Activated T-cell treated with anti-CD3 and anti-CD28 coated beads, Interleukin-2, amount 50 U/mL, for 72 hours (primary cell): ENCODE results near the gene CFAP46. TPM values are rescaled to one million over a fixed set of nuclear protein-coding genes. Genes with fewer than 3 reads are reported as not detected.
"Not testable (repeated sequence)": the region's sequence is repeated elsewhere in the genome, so short reads cannot be mapped to it uniquely, and the experiment has no call there.

Experiments
- ATAC-seq, 2 donors: fragments of 150-1000 bp; cut with Tn5 transposase; replicated peaks in 1 of 2; 2 replicates each; pipeline ENCODE4 v1.10.0; 2021; ENCODE audit warnings: moderate library complexity in 2 of 2, mild to moderate bottlenecking in 1 of 2
- DNase-seq, 2 donors: peaks; one replicate each; pipeline ENCODE4 v3.0.0; 2021 to 2022; ENCODE audit warnings: mixed read lengths in 1 of 2
- H3K27ac Mint-ChIP-seq: one replicate; pipeline ENCODE4 v1.8.0; 2022; ENCODE audit warnings: mild to moderate bottlenecking, moderate library complexity, mixed read lengths
- H3K27me3 Mint-ChIP-seq: one replicate; pipeline ENCODE4 v1.8.0; 2022; ENCODE audit warnings: low read depth, mixed read lengths
- H3K36me3 Mint-ChIP-seq, 2 donors: one replicate each; pipeline ENCODE4 v1.8.0; 2022; ENCODE audit warnings: mixed read lengths in 2 of 2, mild to moderate bottlenecking in 1 of 2; ENCODE audit not compliant: insufficient read depth in 2 of 2
- H3K4me1 Mint-ChIP-seq: one replicate; pipeline ENCODE4 v1.8.0; 2022; ENCODE audit warnings: low read depth, mixed read lengths
- H3K4me3 Mint-ChIP-seq, 2 donors: one replicate each; pipeline ENCODE4 v1.8.0; 2022; ENCODE audit warnings: mild to moderate bottlenecking in 2 of 2, mixed read lengths in 2 of 2, moderate library complexity in 2 of 2
- H3K9me3 Mint-ChIP-seq, 2 donors: one replicate each; pipeline ENCODE4 v1.8.0; 2022; ENCODE audit warnings: mixed read lengths in 2 of 2
- total RNA-seq, 2 donors: library from RNA; stranded (reverse); gene quantifications; one replicate each; pipeline ENCODE4 v1.2.3, GENCODE V29; 2022

CFAP46 gene
- total RNA-seq, 2 donors from 2014 or later = 0.16 to 0.26 TPM

- Mint-ChIP-seq H3K4me1 (peaks cover 13% of the 10 kb centered on the region), H3K27me3 (peaks cover 31% of the 10 kb centered on the region)
- not testable (repeated sequence) for H3K9me3 Mint-ChIP-seq, DNase-seq, H3K4me3 Mint-ChIP-seq, H3K27ac Mint-ChIP-seq, ATAC-seq, H3K36me3 Mint-ChIP-seq
These were observed 39.5 kb downstream of the CFAP46 start for GRCh38 chr10:132902656-132903575.

GRCh38 chr10:132901351-132901750, 41.0 kb downstream of the CFAP46 start:
- peaks cover 31% of the 10 kb centered on the region for H3K27me3 Mint-ChIP-seq
- no peak for DNase-seq
- H3K4me3 Mint-ChIP-seq = no peak overlapping the region
- ATAC-seq = no peak
- peaks cover 0 to 3% of the 10 kb centered on the region in 2 donors for H3K36me3 Mint-ChIP-seq
- no peak overlapping the region for H3K27ac Mint-ChIP-seq
- peaks cover 13% of the 10 kb centered on the region for H3K4me1 Mint-ChIP-seq
- peaks cover 0 to 3% of the 10 kb centered on the region in 2 donors for H3K9me3 Mint-ChIP-seq

- peaks cover 12% of the 10 kb centered on the region for H3K4me1 Mint-ChIP-seq
- H3K27ac Mint-ChIP-seq = no peak overlapping the region
- ATAC-seq = no peak
- H3K36me3 Mint-ChIP-seq = peaks cover 0 to 3% of the 10 kb centered on the region in 2 donors
- peaks cover 0 to 3% of the 10 kb centered on the region in 2 donors for H3K9me3 Mint-ChIP-seq
- peaks cover 35% of the 10 kb centered on the region for H3K27me3 Mint-ChIP-seq
- DNase-seq = no peak
- H3K4me3 Mint-ChIP-seq = no peak overlapping the region
These were observed 42.1 kb downstream of the CFAP46 start for GRCh38 chr10:132900211-132900756.

GRCh38 chr10:132899751-132900065, 42.7 kb downstream of the CFAP46 start:
- no peak overlapping the region for H3K4me3 Mint-ChIP-seq
- H3K4me1 Mint-ChIP-seq = peaks cover 6% of the 10 kb centered on the region
- peaks cover 0 to 3% of the 10 kb centered on the region in 2 donors for H3K36me3 Mint-ChIP-seq
- peaks cover 0 to 3% of the 10 kb centered on the region in 2 donors for H3K9me3 Mint-ChIP-seq
- no peak overlapping the region for H3K27ac Mint-ChIP-seq
- peaks cover 35% of the 10 kb centered on the region for H3K27me3 Mint-ChIP-seq
- ATAC-seq = no peak
- no peak for DNase-seq

- no peak for ATAC-seq
- peaks cover 38% of the 10 kb centered on the region for H3K27me3 Mint-ChIP-seq
- H3K4me1 Mint-ChIP-seq = peaks cover under 1% of the 10 kb centered on the region
- no peak for DNase-seq
- H3K9me3 Mint-ChIP-seq = peaks cover 0 to 3% of the 10 kb centered on the region in 2 donors
- no peak overlapping the region for H3K4me3 Mint-ChIP-seq
- peaks cover 0 to 3% of the 10 kb centered on the region in 2 donors for H3K36me3 Mint-ChIP-seq
- no peak overlapping the region for H3K27ac Mint-ChIP-seq
These were observed 43.2 kb downstream of the CFAP46 start for GRCh38 chr10:132899054-132899750.

GRCh38 chr10:132898391-132899053, 43.8 kb downstream of the CFAP46 start:
- H3K9me3 Mint-ChIP-seq = peaks cover 0 to 3% of the 10 kb centered on the region in 2 donors
- no peak overlapping the region for H3K4me3 Mint-ChIP-seq
- no peak overlapping the region for H3K27ac Mint-ChIP-seq
- no peak for DNase-seq
- peaks cover 44% of the 10 kb centered on the region for H3K27me3 Mint-ChIP-seq
- no peaks in the 10 kb centered on the region for H3K4me1 Mint-ChIP-seq
- peaks cover 0 to 3% of the 10 kb centered on the region in 2 donors for H3K36me3 Mint-ChIP-seq
- no peak for ATAC-seq

- Mint-ChIP-seq H3K27me3 (peaks cover 44% of the 10 kb centered on the region), H3K4me3 (no peak overlapping the region), H3K36me3 (peaks cover 0 to 3% of the 10 kb centered on the region in 2 donors), H3K4me1 (no peaks in the 10 kb centered on the region), H3K27ac (no peak overlapping the region), H3K9me3 (peaks cover 0 to 3% of the 10 kb centered on the region in 2 donors)
- no peak for DNase-seq
- ATAC-seq = no peak
These were observed 44.6 kb downstream of the CFAP46 start for GRCh38 chr10:132897516-132898381.

- not testable (repeated sequence) for ATAC-seq, H3K36me3 Mint-ChIP-seq, DNase-seq, H3K27ac Mint-ChIP-seq, H3K9me3 Mint-ChIP-seq, H3K4me3 Mint-ChIP-seq, H3K4me1 Mint-ChIP-seq
- peaks cover 41% of the 10 kb centered on the region for H3K27me3 Mint-ChIP-seq
These were observed 48.6 kb downstream of the CFAP46 start for GRCh38 chr10:132893786-132894185.

- no peak overlapping the region for H3K27ac Mint-ChIP-seq
- ATAC-seq = no peak
- no peaks in the 10 kb centered on the region for H3K9me3 Mint-ChIP-seq
- DNase-seq = no peak
- H3K27me3 Mint-ChIP-seq = peaks cover 41% of the 10 kb centered on the region
- H3K36me3 Mint-ChIP-seq = no peaks in the 10 kb centered on the region
- H3K4me1 Mint-ChIP-seq = no peaks in the 10 kb centered on the region
- no peak overlapping the region for H3K4me3 Mint-ChIP-seq
These were observed 49.3 kb downstream of the CFAP46 start for GRCh38 chr10:132893090-132893489.

GRCh38 chr10:132892004-132892403, 50.4 kb downstream of the CFAP46 start:
- Mint-ChIP-seq H3K4me3 (no peak overlapping the region), H3K36me3 (no peaks in the 10 kb centered on the region), H3K27ac (no peak overlapping the region), H3K27me3 (peaks cover 42% of the 10 kb centered on the region), H3K9me3 (no peaks in the 10 kb centered on the region), H3K4me1 (no peaks in the 10 kb centered on the region)
- ATAC-seq = no peak
- no peak for DNase-seq

GRCh38 chr10:132891368-132891767, 51.0 kb downstream of the CFAP46 start:
- Mint-ChIP-seq H3K4me3 (no peak overlapping the region), H3K4me1 (no peaks in the 10 kb centered on the region), H3K9me3 (no peaks in the 10 kb centered on the region), H3K27me3 (peaks cover 47% of the 10 kb centered on the region), H3K27ac (no peak overlapping the region), H3K36me3 (no peaks in the 10 kb centered on the region)
- no peak for DNase-seq
- no peak for ATAC-seq

- peaks cover 43% of the 10 kb centered on the region for H3K27me3 Mint-ChIP-seq
- no peak for ATAC-seq
- H3K4me3 Mint-ChIP-seq = no peak overlapping the region
- H3K27ac Mint-ChIP-seq = no peak overlapping the region
- no peaks in the 10 kb centered on the region for H3K9me3 Mint-ChIP-seq
- DNase-seq = no peak
- H3K36me3 Mint-ChIP-seq = no peaks in the 10 kb centered on the region
- no peaks in the 10 kb centered on the region for H3K4me1 Mint-ChIP-seq
These were observed 52.1 kb downstream of the CFAP46 start for GRCh38 chr10:132890301-132890700.
